H1 (cell line): Measurements from ENCODE around the gene NLRP1. TPM values are rescaled to one million over a fixed set of nuclear protein-coding genes. Genes with fewer than 3 reads are reported as not detected.

Experiments
- CBX8 ChIP-seq: fragments of 300-800, 300-1000 bp; sonication (generic); IDR thresholded peaks from 2 replicates; pipeline ENCODE4 v1.7.1; 2016; ENCODE audit warnings: low read depth, low read length, borderline replicate concordance
- CHD7 ChIP-seq: fragments of 300-600 bp; sonication (generic); IDR thresholded peaks from 2 replicates; pipeline ENCODE4 v1.7.1; 2012; ENCODE audit warnings: low read length, moderate library complexity, mild to moderate bottlenecking, inconsistent platforms; ENCODE audit not compliant: insufficient replicate concordance
- HDAC2 ChIP-seq, 2 experiments: fragments of 300-600 bp in 1 of 2; sonication (generic) in 1 of 2; IDR thresholded peaks; 2 replicates each; pipeline ENCODE4 v1.6.1; 2011 to 2012; ENCODE audit warnings: low read depth in 2 of 2, low read length in 2 of 2, mild to moderate bottlenecking in 2 of 2, moderate library complexity in 2 of 2, borderline replicate concordance in 1 of 2, inconsistent platforms in 1 of 2
- SRF ChIP-seq: IDR thresholded peaks from 2 replicates; pipeline ENCODE4 v1.6.1; 2011; ENCODE audit warnings: mild to moderate bottlenecking, low read depth, low read length, moderate library complexity
- TCF12 ChIP-seq: IDR thresholded peaks from 2 replicates; pipeline ENCODE4 v1.6.1; 2011; ENCODE audit warnings: low read depth, mild to moderate bottlenecking, low read length
- polyA plus RNA-seq, 7 experiments: library from polyadenylated mRNA; depleted of rRNA in 3 of 7; stranded (reverse) in 5 of 7; unstranded in 2 of 7; fragments of >200 nt in 5 of 7; fragments of 200-250 nt in 2 of 7; gene quantifications; 1 replicate in 5 of 7; 2 replicates in 1 of 7; 4 replicates in 1 of 7; pipeline versions ENCODE4 v1.2.1 to v1.2.3, GENCODE V29; 2011 to 2013; ENCODE audit warnings: missing spikeins in 2 of 7, mixed read lengths in 2 of 7
- total RNA-seq: library from RNA; stranded (reverse); fragmentation: NEBNext Ultra II Directional; extraction: Animal tissue kit (Norgen Biotek cat#: 25700); gene quantifications from 2 replicates; pipeline ENCODE4 v1.2.1, GENCODE V29; 2021

The NLRP1 gene
- total and polyA plus RNA-seq, 2 of the 8 experiments (the other 6 are each of a cell fraction or from before 2014, with no cell fraction given) = 8.6 to 10.4 TPM

GRCh38 chr17:5502552-5502951 lies 81.8 kb downstream of the NLRP1 start (continued):
- TF ChIP-seq CHD7 (no peak), SRF (no peak), HDAC2 (IDR thresholded peaks at IDR 0.05; ENCODE audit: borderline replicate concordance in 1 of 2, low read depth in 2 of 2, low read length in 2 of 2) (no peak), CBX8 (no peak), TCF12 (no peak)
- TF ChIP-seq, all 59 proteins: peak for 0
